T follicular helper cell (primary cell): ENCODE results near the gene SNRPD2.
A peak's percentile ranks its signal among the peaks of the same experiment; 100 is the strongest.
"Not testable (repeated sequence)": the region's sequence is repeated elsewhere in the genome, so short reads cannot be mapped to it uniquely, and the experiment has no call there.

Source experiments
- DNase-seq: peaks from one replicate; pipeline ENCODE4 v3.0.0-alpha.2; 2020; ENCODE audit warnings: low read depth

Gene SNRPD2

GRCh38 chr19:45705115-45705514, 13.4 kb upstream of the SNRPD2 start:
- DNase-seq: no peak

DNA sequence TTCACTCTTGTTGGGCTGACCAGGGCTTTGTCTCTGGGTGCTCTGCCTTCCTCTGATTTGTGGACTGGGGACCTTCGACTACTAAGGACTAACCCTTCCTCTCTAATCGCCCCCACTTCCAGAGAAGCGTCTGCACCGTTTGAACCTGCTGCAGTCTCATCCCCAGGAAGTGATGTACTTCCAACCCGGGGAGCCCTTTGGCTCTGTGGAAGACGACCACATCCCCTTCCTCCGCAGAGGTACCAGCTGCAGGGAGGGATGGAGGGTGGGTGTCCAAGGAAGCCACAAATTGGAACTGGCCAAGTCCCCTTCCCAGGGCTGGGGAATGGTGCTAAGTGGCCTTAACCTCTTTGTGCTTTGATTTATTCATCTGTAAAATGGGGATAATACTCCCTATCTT, 9.9 kb upstream of the SNRPD2 start:
- no peak for DNase-seq

GRCh38 chr19:45693106-45693788, 1.5 kb upstream of the SNRPD2 start:
- peak; percentile 60 for DNase-seq

DNA sequence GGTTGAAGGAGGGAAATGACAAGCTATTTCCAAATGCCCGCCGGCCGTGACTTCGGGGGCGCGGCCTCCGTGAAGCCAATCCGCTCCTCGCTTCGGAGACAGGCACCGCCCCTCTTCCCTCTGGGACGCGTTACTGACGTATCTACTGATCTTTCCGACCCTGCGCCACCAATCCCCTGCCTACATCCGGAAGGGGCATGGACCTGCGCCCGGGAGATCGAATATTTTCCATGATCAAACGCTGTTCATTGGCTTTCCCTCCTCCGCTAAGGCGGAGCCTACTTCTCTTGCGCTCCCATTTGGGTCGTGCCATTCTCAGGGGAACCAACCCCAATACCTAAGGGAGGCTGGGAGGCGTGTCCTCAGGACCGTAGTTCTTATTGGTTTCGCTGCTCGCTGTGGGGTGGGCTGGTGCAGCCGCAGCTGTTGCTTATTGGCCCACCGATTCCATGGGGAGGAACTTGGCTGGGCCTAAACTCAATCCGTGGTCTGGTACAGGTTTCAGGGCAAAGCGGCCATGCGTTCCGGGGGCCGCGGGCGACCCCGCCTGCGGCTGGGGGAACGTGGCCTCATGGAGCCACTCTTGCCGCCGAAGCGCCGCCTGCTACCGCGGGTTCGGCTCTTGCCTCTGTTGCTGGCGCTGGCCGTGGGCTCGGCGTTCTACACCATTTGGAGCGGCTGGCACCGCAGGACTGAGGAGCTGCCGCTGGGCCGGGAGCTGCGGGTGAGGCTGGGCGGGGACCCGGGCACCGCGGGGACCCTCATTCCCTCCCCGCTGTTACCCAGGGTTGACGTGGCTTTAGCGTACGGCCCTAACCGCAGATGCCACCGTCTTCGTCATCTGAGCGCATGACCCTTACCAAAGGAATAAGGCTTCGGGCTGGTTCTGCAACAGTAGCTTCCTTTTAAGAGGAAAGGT, 693 bp upstream of the SNRPD2 start, which contains the start of gene QPCTL:
Gene QPCTL (plus strand): TSS at position 480 of the 919 bp plus-strand sequence. CDS start 38 bp downstream, at position 518.
- DNase-seq: peak; percentile 95

DNA sequence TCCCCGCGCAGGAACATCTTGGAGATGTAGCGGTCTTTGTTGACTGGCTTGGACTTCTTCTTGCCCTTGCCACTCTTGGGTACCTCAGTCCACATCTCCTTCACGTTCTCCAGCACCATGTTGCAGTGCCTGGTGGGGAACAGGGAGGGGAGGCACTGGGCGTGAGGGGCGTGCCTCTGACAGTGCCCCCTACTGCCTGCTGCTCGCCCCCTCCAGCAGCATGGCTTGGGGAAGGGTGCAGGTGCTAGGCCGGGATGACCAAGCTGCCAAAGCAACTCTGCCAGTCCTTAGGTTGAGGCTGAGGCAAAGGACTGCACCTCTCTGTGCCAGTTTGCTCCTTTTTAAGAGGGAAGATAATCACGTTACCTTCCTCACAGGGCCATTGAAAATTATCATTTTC, 4.2 kb downstream of the SNRPD2 start:
- no peak for DNase-seq

DNA sequence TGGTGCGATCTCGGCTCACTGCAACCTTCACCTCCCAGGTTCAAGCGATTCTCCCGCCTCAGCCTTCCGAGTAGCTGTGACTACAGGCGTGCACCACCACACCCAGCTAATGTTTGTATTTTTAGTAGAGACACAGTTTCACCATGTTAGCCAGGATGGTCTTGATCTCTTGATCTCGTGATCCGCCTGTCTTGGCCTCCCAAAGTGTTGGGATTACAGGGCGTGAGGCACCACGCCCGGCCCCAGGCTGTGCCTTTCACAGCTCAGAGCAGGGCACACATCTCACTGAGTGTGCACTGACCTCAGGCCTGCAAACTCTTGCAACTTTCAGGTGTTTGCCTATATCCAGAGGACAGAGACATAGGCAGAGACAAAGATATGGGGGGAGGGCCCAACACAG, 6.7 kb downstream of the SNRPD2 start:
- DNase-seq: not testable (repeated sequence)

- DNase-seq: no peak
These were observed 8.8 kb downstream of the SNRPD2 start for GRCh38 chr19:45682908-45683307.

DNA sequence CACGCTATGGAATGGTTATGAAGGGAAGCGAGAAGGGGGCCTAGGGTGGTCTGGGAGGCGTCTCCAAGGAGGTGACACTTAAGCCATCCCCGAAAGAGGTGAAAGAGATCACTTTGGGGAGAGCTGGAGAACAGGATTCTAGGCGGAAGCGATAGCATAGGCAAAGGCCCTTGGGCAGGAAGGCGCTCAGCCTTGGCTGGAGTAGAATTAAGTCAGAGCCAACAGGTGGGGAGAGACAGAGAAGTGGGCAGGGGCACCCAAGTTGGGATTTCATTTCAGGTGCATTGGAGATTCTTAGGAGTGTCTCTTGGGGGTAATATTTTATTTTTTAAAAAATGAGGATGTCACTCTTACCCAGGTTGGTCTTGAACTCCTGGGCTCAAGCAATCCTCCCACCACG, 9.6 kb downstream of the SNRPD2 start:
- DNase-seq: no peak

DNA sequence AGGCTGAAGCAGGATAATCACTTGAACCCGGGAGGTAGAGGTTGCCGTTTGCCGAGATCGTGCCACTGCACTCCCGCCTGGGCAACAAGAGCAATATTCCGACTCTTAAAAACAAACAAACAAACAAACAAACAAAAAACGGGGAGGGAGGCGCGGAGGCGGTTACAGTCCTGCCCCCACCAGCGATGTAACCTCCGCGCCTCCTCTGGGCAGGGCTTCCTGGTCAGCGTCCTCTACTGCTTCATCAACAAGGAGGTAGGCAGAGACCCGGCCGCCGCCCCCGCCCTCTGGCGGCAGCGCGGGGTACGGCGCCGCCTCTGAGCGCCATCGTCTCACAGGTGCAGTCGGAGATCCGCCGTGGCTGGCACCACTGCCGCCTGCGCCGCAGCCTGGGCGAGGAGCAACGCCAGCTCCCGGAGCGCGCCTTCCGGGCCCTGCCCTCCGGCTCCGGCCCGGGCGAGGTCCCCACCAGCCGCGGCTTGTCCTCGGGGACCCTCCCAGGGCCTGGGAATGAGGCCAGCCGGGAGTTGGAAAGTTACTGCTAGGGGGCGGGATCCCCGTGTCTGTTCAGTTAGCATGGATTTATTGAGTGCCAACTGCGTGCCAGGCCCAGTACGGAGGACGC, 10.2 kb downstream of the SNRPD2 start:
- peak; percentile 75 for DNase-seq

GRCh38 chr19:45677351-45678230, 14.2 kb downstream of the SNRPD2 start:
- peak; percentile 80 for DNase-seq

GRCh38 chr19:45676851-45677263, 14.9 kb downstream of the SNRPD2 start:
- peak; percentile 30 for DNase-seq

DNA sequence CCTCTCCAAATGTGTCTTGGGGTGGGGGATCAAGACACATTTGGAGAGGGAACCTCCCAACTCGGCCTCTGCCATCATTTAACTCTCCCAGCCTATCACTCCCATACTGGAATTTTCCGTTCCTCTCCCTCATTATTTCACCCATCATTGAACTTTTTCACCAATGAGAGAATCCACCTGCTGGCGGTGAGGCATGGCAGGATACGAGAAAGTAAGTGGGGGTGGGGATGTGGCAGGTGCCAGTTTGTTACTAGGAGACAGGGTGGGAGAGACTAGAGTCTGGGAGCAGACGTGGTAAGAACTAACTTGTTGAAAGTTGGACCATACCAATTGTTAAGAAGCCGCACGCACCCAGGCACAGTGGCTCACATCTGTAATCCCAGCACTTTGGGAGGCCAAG, 16.8 kb downstream of the SNRPD2 start:
- DNase-seq: no peak

DNA sequence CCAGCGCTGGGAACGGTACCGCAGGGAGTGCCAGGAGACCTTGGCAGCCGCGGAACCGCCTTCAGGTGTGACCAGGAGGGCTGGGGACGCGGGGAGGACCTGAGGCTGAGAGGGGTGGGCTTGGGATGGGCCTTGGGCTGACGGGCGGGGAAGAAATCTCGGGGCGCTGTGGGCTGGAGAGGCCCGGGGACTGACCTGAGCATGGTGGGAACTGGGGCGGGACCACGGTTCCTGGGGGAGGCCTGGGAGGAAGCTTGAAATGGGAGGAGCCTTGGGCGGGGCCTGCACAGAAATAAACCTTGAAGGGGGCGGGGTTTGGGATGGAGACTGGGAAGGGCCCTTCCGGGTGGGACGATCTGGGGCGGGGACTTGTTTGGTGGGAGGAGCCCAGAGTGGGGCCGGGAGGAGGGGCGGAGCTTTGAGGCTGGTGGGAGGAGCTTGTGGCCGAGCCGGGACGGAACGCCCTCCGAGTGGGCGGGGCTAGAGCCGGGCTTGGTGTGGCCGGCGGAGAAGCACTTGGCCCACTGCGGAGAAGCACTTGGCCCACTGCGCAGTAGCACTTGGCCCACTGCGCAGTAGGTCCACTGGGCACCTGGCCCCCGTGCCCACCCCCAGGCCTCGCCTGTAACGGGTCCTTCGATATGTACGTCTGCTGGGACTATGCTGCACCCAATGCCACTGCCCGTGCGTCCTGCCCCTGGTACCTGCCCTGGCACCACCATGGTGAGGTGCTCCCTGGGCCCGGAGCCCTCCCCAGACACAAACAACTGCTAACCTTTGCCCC, 20.9 kb downstream of the SNRPD2 start:
- DNase-seq: no peak

DNA sequence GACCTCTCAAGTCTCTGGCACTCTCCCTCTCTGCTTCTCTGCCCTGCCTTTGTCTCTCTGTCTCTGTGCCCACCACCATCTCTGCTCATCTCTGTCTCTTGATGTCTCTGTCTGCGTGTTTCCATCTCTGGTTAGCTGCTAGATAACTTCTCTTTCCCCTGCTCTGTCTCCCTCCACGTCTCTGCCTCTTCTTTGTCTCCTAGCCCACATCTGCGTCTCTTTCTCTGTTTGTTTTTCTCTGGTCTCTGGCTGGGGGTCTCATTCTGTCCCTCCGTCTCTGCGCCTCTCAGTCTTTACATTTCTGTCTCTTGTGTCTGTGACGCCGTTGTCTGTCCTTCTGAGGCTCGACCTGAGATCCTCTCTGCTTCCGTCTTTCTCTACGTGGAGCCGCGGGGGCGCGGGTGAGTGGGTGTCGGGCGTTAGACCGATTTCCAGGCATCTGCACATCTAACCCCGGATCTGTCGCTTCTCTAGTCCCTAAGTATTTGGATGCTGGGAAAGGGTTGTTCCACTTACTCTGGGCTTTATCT, 23.3 kb downstream of the SNRPD2 start:
- DNase-seq: no peak

GRCh38 chr19:45667620-45668341, 24.0 kb downstream of the SNRPD2 start, which contains the start of gene GIPR:
Gene GIPR, plus strand, starts transcription at chr19:45668221. Its CDS starts 1,300 bp downstream, at chr19:45669521.
- peak; percentile 34 for DNase-seq

DNA sequence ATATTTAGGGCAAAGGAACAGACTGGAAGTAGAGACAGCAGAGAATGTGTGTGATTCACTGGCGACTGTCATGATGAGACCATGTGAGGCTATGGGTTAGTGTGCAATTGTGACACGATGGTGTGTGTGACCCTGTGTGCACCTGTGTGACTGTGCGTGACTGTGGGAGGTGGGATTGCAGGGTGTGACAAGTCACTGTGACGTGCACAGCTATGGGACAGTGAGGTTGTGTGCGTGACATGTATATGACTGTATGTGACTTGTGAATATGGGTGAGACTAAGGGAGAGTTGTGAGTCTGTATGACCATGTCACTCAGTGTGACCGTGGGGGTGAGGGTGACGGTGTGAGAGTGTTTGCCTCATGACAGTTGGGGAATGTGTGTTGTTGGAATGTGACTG, 27.2 kb downstream of the SNRPD2 start:
- DNase-seq: no peak

GRCh38 chr19:45663800-45664199, 28.0 kb downstream of the SNRPD2 start:
- DNase-seq: no peak

- no peak for DNase-seq
These were observed 31.1 kb downstream of the SNRPD2 start for GRCh38 chr19:45660636-45661035.

- no peak for DNase-seq
These were observed 32.5 kb downstream of the SNRPD2 start for GRCh38 chr19:45659096-45659729.
